GM12878 (cell line): Measurements from ENCODE around the gene MYO7B.

ENCODE experiments used
- CBX5 ChIP-seq: sonication (generic); IDR thresholded peaks from 2 replicates; pipeline ENCODE4 v1.6.1; 2016; ENCODE audit warnings: low read depth, moderate library complexity, mild to moderate bottlenecking, inconsistent platforms
- TF ChIP-seq, protein P1 (sequence below), 3 experiments: IDR thresholded peaks in 2 of 3; conservative IDR thresholded peaks in 1 of 3; 2 replicates each; pipeline ENCODE4 v1.5.1; 2011; ENCODE audit warnings: low read depth in 3 of 3, low read length in 3 of 3, mild to moderate bottlenecking in 3 of 3, control low read depth in 2 of 3, moderate library complexity in 2 of 3, inconsistent platforms in 1 of 3, mixed read lengths in 1 of 3; ENCODE audit not compliant: control insufficient read depth in 2 of 3, insufficient read depth in 1 of 3; ENCODE audit errors: extremely low read depth in 1 of 3
- TF ChIP-seq, protein P2 (sequence below): IDR thresholded peaks from 2 replicates; pipeline ENCODE4 v1.6.1; 2011; ENCODE audit warnings: mild to moderate bottlenecking, low read depth, low read length, moderate library complexity; ENCODE audit not compliant: insufficient replicate concordance
- TF ChIP-seq, protein P3 (sequence below): IDR thresholded peaks from 2 replicates; pipeline ENCODE4 v1.6.1; 2012; ENCODE audit warnings: mild to moderate bottlenecking, low read depth, low read length

DNA sequence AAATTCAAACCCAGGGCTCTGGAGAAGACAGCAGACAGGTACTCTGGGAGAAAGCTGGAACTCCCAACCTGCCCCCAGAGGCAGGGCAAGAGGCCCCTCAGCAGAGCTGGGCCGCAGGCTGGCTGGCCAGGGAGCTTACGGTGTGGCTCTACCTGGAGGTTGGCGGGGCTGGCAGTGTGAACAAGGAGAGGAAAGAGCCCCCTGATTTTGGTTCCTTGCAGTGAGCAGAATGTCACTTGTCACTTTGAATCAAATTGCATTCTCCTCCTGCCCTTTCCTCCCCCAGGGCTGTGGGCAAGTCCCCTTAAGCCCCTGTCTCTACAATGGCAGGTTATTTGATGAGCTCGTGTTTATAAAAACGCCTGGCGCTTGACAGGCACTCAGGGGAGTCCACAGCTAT is 32.6 kb downstream of the MYO7B start:
- no peak for TF ChIP-seq CBX5
- TF ChIP-seq, protein P1, sequence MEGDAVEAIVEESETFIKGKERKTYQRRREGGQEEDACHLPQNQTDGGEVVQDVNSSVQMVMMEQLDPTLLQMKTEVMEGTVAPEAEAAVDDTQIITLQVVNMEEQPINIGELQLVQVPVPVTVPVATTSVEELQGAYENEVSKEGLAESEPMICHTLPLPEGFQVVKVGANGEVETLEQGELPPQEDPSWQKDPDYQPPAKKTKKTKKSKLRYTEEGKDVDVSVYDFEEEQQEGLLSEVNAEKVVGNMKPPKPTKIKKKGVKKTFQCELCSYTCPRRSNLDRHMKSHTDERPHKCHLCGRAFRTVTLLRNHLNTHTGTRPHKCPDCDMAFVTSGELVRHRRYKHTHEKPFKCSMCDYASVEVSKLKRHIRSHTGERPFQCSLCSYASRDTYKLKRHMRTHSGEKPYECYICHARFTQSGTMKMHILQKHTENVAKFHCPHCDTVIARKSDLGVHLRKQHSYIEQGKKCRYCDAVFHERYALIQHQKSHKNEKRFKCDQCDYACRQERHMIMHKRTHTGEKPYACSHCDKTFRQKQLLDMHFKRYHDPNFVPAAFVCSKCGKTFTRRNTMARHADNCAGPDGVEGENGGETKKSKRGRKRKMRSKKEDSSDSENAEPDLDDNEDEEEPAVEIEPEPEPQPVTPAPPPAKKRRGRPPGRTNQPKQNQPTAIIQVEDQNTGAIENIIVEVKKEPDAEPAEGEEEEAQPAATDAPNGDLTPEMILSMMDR (IDR thresholded peaks at IDR 0.05 in 2 of 3, conservative IDR thresholded peaks at IDR 0.05 in 1 of 3; ENCODE audit: control insufficient read depth in 2 of 3, extremely low read depth in 1 of 3, insufficient read depth in 1 of 3, low read depth in 3 of 3, low read length in 3 of 3) = no peak
- TF ChIP-seq, protein P2, sequence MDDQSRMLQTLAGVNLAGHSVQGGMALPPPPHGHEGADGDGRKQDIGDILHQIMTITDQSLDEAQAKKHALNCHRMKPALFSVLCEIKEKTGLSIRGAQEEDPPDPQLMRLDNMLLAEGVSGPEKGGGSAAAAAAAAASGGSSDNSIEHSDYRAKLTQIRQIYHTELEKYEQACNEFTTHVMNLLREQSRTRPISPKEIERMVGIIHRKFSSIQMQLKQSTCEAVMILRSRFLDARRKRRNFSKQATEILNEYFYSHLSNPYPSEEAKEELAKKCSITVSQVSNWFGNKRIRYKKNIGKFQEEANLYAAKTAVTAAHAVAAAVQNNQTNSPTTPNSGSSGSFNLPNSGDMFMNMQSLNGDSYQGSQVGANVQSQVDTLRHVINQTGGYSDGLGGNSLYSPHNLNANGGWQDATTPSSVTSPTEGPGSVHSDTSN = no peak
- TF ChIP-seq, protein P3, sequence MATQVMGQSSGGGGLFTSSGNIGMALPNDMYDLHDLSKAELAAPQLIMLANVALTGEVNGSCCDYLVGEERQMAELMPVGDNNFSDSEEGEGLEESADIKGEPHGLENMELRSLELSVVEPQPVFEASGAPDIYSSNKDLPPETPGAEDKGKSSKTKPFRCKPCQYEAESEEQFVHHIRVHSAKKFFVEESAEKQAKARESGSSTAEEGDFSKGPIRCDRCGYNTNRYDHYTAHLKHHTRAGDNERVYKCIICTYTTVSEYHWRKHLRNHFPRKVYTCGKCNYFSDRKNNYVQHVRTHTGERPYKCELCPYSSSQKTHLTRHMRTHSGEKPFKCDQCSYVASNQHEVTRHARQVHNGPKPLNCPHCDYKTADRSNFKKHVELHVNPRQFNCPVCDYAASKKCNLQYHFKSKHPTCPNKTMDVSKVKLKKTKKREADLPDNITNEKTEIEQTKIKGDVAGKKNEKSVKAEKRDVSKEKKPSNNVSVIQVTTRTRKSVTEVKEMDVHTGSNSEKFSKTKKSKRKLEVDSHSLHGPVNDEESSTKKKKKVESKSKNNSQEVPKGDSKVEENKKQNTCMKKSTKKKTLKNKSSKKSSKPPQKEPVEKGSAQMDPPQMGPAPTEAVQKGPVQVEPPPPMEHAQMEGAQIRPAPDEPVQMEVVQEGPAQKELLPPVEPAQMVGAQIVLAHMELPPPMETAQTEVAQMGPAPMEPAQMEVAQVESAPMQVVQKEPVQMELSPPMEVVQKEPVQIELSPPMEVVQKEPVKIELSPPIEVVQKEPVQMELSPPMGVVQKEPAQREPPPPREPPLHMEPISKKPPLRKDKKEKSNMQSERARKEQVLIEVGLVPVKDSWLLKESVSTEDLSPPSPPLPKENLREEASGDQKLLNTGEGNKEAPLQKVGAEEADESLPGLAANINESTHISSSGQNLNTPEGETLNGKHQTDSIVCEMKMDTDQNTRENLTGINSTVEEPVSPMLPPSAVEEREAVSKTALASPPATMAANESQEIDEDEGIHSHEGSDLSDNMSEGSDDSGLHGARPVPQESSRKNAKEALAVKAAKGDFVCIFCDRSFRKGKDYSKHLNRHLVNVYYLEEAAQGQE = no peak
